ENCODE measurements around the gene SPATA3.
"Not testable (repeated sequence)": the region's sequence is repeated elsewhere in the genome, so short reads cannot be mapped to it uniquely, and the experiment has no call there.

The SPATA3 gene

DNA sequence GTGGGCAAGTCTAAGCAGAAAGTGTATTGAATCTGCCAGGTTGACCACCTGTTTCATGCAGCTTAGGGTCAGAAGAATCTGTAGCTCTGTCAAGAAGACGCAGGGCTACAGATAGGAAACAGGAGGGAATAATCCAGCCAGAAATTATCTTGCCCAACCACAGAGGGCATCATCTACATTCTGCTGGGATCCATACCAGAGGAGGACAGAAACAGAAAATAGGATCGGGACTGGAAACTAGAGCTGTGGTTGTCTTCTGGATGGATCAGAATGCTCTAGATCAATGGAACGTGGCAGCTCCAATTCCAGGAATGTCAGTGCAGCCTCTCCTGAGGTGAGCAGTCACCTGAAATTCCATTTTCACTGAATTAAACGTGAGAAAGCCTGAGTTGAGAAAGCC, 3.6 kb downstream of the SPATA3 start:
- DNase-seq, result no peak

- DNase-seq, result no peak
These were observed 4.4 kb downstream of the SPATA3 start for GRCh38 chr2:231000211-231000904.

GRCh38 chr2:231001036-231001435, 5.1 kb downstream of the SPATA3 start:
- DNase-seq, result no peak

DNA sequence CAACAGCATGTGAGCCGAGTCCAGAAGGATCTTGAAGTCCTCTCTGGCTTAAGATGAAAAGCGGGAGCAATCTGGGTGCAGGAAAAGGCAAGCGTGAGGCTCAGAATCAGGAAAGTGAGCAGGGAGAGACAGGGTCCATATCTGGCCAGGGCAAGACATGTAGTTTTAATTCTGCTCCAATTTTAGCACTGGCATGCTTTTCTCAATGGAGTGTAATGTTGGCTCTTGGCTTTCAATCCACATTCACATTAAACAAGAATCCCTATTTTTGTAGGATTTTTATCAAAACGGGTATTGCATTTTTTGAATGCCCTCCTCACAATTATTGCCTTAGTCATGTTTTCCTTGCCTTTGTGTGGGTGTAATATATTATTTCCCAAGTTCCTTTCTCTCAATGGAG, 6.0 kb downstream of the SPATA3 start:
- DNase-seq, result no peak

DNA sequence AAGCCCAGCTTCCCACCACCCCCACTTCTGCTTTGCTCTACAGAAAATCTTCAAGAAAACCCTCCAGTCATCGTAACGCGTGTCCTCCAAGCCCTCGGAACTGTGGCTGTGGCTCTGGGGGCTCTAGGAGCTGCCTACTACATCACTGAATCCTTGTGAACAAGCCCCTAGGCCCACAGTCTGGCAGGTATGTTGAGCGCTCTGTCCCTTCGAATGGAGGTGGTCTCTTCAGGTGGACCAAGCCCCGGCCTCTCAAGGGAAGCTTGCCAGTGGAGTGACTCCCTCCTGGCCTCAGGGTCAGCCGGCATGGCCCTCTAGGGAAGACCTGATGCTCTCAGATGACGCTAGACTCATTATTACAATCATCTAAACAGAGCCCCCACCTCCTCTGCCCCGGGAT, 6.7 kb downstream of the SPATA3 start:
- no peak for DNase-seq

- DNase-seq, result no peak
These were observed 7.3 kb downstream of the SPATA3 start for GRCh38 chr2:231003186-231003585.

- DNase-seq, result not testable (repeated sequence)
These were observed 9.0 kb downstream of the SPATA3 start for GRCh38 chr2:231004930-231005329.

DNA sequence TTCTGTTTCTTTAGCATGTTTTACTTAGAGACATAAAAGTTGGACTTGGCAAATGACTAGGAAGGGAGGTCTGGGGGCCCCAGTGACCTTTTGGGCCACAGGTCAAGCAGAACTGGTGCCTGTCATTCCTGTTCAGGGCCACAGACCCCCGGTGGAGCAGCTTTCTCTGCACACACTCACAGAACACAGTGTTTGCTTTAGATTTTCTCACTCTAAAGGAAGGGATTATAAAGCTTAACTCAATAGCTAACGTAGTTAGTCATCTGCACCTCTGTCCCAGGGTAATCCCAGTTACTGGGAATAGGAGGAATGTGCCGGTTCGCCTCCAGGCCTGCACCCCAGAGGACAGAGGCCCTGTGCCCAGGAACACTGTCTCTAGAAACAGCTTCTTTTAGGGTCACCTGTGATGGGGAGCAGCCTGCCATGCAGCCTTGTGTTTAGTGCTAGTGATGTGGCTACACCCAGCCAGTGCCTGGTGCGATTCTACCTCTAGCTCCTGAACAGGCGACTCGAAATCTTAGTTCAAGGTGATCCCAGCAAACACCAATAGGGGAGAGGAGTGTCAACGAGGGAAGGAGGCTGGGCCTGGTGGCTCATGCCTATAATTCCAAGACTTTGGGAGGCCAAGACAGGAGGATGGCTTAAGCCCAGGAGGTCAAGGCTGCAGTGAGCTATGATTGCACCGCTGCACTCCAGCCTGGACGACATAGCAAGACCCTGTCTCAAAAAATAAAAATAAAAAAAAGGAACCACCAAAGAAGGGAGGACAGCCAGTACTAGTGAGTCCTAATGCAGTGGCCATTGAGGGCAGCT, 11.6 kb downstream of the SPATA3 start:
- no peak for DNase-seq

DNA sequence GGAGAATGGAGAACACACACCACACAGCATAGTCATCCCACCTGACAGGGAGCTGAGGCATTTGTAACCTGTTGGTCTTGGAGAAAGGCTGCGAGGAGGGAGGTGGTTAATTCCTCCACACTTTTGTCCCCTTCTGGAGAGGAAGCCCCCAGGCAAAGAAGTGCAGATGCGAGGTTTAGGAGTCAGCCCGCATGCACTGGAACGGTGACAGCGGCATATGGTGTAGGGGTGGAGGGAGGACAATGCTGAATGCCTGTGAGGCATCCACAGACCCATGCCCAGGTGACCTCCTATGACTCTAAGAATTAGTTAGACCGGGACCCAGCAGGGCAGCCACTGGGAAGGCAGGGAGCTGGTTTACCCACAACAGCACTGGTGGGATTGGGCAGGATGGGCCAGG, 12.2 kb downstream of the SPATA3 start:
- no peak for DNase-seq

GRCh38 chr2:231009236-231009919, 13.5 kb downstream of the SPATA3 start:
- no peak for DNase-seq

DNA sequence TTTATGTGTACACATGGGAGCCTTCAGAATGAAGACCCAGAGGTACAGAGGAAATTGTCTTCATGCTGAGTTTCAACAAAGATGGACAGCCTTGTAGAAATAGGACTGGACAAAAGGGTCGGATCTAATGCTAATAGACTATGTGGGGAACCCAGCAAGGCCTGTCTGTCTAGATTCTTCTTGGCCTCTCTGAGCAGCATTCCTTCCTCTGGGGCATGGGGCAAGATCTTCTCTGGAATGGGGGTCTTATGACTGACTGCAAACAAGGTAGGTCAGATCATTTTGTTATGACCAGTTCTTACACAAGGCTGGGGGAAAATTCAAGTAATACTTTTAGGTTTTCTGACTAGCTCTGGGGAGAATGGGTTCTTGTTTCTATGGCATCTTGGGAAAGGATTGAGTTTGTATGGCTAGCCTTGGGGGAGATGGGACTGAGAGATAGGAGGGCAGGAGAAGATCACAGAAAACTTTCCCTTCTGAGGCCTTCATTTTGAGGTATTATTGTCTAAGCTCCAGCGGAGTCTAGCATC, 14.3 kb downstream of the SPATA3 start:
- DNase-seq, result no peak

DNA sequence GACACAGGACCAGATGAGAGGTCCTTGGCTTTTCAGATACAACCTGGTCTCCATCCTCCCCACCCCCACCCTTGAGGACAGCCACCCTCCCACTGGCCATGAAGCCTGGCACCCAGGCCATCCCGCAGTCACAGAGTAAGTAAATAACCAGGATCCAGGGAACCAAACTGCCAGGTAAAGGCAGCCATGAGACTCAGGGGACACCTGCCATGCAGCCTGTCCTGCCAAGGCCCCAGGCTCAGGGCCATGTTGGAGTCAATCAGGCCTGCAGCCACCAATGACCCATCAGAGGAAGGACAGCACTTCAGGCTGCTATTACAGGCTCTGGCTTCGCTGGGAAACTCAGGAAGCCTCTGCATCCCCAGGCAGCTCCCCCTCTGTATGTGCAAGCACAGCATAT, 15.6 kb downstream of the SPATA3 start:
- DNase-seq, result no peak

DNA sequence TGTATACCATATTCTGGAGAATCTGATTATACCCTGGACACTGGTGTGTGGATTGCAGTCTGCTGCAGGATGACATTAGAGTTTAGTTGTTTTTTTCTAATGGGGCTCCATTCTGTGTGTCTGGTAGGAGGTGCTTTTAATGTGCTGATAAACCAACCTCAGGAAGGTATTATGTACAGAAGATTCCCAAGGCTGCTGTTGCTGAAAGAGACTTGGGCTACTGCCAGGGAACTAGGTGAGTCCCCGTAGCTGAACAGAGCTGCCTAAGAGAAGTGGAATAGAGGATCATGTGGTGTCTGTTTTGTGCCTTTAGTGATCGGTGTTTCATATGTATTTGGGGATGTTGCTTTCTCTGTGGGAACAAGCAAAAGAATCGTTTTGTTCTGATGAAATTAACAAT, 16.5 kb downstream of the SPATA3 start:
- no peak for DNase-seq

- DNase-seq, result no peak
These were observed 17.9 kb downstream of the SPATA3 start for GRCh38 chr2:231013820-231014219.

DNA sequence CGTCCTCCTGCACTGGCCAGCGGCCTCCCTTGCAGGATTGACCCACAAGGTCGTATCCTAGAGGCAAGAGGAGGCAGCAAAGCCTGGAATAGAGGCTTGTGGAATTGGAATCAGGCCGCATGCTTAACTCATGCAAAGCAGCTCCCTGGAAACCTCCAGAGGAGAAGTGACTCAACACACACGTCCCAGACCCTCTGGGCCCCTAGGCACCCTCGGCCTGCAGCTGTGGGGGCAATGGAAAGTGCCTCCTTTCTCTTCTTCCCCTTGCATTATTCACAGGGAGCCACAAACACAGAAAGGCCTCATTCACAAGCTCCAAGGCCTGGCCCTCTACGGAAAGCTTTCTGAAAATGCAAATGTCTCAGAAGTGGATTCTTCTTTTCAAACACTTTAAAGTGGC, 19.6 kb downstream of the SPATA3 start:
- DNase-seq, result no peak

GRCh38 chr2:231015926-231016325, 20.0 kb downstream of the SPATA3 start:
- no peak for DNase-seq

DNA sequence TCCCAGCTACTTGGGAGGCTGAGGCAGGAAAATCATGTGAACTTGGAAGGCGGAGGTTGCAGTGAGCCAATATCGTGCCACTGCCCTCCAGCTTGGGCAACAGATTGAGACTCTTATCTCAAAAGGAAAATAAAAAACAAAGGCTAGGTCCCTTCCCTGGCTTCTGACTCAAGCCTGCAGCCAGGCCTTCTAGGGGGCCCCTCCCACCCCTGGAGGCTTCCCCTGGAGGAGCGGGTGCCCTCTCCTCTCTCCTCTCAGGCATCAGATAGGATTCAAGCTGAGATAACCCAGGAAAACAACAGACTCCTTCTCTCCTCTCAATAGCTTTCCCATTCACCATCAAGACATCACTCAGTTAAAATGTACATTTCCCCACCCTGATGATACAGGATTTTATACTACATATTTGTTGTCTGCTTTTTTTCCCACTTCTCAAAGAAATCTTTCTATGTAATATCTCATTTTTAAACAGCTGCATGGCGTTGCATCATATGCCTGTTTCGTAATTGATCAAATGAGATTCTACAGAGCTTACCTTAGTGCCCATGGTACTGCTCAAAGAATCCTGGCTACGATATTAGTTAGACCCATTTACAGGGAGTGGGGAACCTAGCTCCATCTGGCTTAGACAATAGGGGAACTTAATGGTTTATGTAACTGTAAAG, 20.8 kb downstream of the SPATA3 start:
- no peak for DNase-seq

DNA sequence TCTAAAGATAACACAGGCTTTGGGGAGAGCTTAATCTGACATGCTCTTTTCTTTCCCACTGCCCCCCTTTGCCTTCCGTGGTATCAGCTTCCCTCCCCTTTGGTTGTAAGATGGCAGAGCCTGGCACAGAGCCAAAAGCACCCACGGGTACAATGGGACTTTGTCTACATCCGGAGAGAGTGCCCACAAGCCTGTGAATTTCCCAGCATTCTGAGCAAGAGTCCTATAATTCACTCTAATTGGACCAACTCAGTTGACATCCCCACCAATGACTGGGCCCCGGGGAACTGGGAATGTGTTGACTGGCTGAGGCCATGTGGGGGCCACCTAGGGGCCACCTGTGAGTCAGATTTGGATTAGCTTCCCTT, 21.3 kb downstream of the SPATA3 start:
- DNase-seq, result no peak

- DNase-seq, result no peak
These were observed 22.3 kb downstream of the SPATA3 start for GRCh38 chr2:231018184-231018583.

DNA sequence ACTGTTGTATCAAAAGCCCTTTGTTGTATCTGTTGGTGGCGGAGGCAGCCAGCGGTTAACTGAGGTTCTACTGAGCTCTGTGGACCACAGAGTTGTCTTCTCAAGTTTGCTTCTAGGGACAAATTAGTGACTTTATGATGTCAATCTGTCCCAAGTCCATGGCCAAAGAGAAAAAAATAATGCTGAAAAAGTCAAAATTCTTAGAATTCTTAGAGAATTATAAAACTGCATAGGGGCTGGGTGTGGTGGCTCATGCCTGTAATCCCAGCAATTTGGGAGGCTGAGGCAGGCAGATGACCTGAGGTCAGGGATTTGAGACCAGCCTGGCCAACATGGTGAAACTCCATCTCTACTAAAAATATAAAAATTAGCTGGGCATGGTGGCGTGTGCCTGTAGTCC, 29.1 kb downstream of the SPATA3 start:
- not testable (repeated sequence) for DNase-seq

GRCh38 chr2:231028889-231029288, 33.0 kb downstream of the SPATA3 start:
- no peak for DNase-seq

DNA sequence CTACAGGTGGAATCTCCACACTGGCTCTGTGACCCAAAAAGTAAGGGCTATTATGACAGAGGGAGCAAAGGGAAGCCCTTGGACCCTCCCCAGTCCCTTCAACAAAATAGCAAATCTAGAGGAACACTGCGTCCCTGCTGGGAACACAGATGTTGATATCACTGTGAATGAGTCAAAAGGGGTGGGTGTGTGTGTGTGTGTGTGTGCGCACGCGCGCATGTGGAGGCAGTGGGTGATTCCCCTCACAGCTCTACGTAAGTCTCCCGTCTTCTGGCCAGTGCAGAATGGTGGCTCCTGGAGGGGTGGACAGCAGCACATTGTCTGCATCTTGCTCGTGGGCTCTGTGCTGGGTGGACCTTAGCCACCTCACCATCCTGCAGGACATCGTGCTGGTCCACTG, 33.6 kb downstream of the SPATA3 start:
- no peak for DNase-seq

GRCh38 chr2:231030725-231031124, 34.8 kb downstream of the SPATA3 start:
- no peak for DNase-seq

Measured in effector CD8-positive, alpha-beta T cell (primary cell).